ENCODE data around the gene MYRF.

MYRF gene

GRCh38 chr11:61810671-61811175, 58.3 kb downstream of the MYRF start:
- Histone ChIP-seq H3K4me3 (no peak overlapping the region), H3K27ac (no peak overlapping the region)

DNA sequence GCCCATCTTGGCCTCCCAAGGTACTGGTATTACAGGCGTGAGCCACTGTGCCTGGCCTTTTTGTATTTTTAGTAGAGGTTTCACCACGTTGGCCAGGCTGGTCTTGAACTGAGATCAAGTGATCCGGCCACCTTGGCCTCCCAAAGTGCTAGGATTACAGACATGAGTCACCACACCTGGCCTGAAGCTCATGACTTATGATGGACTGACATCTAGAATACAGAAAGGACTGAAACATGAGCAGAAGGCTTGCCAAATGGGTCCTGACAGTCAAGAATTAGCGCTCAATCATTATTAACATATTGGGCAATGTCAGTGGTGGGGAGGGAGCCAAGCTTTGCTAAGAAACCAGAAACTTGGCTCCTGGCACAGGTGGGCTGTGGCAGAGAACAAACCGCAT, 59.4 kb downstream of the MYRF start:
- no peak overlapping the region for H3K4me3 ChIP-seq
- no peak overlapping the region for H3K27ac ChIP-seq

DNA sequence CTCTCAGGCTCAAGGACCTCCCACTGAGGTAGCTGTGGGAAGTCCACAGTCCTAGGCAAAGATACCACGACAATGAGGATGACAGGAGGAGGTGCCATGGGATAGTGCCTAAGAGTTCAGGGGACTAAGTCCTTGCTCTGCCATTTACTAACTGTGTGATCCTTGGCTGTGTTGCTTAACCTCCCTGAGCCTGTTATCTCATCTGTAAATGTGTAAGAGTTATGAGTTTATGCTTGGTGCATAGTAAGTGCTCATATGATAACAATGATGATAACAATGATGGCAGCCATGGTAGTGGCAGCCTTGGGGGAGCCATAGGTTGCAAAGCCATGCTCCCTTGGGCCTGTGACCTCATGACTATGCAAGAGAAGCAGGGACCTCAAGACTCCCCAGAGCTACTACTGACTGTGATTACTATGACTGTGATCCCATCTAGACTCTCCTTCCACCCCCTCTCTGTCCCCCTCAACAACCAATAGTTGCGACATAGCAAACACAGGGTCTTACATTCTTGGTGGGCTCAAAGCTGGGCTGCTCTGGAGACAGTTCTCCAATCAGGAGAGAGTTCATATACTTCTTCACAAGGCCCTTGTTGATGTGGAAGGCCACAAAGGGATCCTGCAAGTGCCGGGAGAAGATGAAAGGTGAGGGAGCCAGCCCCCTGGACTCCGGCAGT, 60.4 kb downstream of the MYRF start:
- Histone ChIP-seq H3K4me3 (no peak overlapping the region), H3K27ac (no peak overlapping the region)

DNA sequence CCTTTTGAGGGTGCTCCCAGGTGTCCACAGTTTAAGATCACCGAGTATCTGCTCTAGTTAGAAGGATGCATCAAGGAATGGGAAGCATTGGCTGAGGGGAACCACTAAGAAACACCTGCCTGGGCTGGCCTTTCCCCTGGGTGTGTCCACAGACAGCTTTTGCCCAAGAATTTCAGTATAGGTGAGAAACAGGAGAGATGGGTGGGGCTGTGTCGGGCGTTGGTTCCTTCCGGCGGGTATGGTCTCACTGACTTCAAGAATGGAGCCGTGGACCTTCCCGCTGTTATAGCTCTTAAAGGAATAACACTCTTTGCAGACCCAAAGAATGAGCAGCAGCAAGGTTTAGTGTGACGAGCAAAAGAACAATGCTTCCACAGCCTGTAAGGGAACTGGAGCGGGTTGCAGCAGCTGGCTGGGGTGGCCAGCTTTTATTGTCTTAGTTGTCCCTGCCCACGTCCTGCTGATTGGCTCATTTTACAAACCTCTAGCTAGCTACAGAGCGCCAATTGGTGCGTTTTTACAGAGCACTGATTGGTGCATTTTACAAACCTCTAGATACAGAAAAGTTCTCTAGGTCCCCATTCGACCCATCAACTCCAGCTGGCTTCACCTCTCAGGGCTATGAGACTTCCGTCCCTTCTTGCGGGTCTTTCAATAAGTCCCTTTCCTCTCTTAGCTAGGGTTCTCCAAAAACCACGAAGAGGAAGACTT, 62.0 kb downstream of the MYRF start:
- Histone ChIP-seq H3K4me3 (peak overlapping the region; percentile 50 to 82 (median 53)), H3K27ac (peak overlapping the region in 19 of 21 experiments; percentile 27 to 96 (median 88))

GRCh38 chr11:61814958-61815789, 62.7 kb downstream of the MYRF start:
- H3K4me3 ChIP-seq: peak overlapping the region; percentile 50 to 82 (median 53)
- peak overlapping the region; percentile 10 to 96 (median 88) for H3K27ac ChIP-seq

GRCh38 chr11:61815790-61816735, 63.6 kb downstream of the MYRF start:
- H3K27ac ChIP-seq: peak overlapping the region; percentile 10 to 96 (median 88)
- peak overlapping the region; percentile 50 to 82 (median 53) for H3K4me3 ChIP-seq

GRCh38 chr11:61816736-61817455, 64.5 kb downstream of the MYRF start, which contains the start of gene FADS1:
TSS of gene FADS1 (minus strand) at chr11:61817003. CDS start at chr11:61816929, 74 bp downstream.
- H3K4me3 ChIP-seq: peak within 1 kb of the TSS; percentile 50 to 82 (median 53)
- H3K27ac ChIP-seq: peak within 1 kb of the TSS; percentile 10 to 96 (median 88)

GRCh38 chr11:61817471-61818202, 65.2 kb downstream of the MYRF start:
- Histone ChIP-seq H3K27ac (peak overlapping the region in 14 of 21 experiments; percentile 64 to 94 (median 88)), H3K4me3 (peak overlapping the region in 6 of 7 experiments; percentile 50 to 82 (median 56))

- peak overlapping the region in 3 of 21 experiments; percentile 41 to 50 (median 46) for H3K27ac ChIP-seq
Measured at GRCh38 chr11:61820174-61820573, 67.7 kb downstream of the MYRF start.

DNA sequence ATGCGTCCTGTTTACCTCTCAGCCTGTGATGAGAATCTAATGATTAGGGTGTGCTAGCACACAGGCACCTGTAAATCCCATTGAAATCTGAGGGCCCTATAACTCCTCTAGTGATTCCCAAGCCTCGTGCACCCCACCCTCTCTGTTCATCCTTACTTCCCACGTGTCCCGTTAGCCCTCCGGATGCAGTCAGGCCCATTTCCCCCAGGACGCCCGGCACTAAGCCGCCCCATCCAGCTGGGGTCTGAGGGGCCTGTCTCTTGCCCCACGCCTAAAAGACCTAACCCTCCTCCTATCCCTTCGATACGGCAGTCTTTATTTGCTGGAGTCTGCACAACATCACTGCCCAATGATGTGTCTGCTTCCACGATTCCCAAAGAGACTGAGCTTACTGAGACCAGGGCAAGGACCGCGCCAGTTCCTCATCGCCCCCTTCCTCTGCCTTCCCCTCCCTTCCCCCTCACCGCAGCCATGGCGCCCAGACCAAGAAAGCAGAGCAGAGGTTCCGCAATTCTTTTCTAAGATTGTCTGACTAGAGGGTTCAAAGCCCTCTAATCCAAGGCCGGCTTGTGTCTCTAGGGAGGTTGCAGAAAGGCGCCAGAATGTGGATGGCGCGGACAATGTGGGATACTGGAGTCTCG, 74.6 kb downstream of the MYRF start:
- Histone ChIP-seq H3K27ac (peak overlapping the region in 19 of 21 experiments; percentile 17 to 86 (median 73)), H3K4me3 (peak overlapping the region; percentile 29 to 67 (median 44))

More at GRCh38 chr11:61820174-61820573, 67.7 kb downstream of the MYRF start:
- no peak overlapping the region for H3K4me3 ChIP-seq

DNA sequence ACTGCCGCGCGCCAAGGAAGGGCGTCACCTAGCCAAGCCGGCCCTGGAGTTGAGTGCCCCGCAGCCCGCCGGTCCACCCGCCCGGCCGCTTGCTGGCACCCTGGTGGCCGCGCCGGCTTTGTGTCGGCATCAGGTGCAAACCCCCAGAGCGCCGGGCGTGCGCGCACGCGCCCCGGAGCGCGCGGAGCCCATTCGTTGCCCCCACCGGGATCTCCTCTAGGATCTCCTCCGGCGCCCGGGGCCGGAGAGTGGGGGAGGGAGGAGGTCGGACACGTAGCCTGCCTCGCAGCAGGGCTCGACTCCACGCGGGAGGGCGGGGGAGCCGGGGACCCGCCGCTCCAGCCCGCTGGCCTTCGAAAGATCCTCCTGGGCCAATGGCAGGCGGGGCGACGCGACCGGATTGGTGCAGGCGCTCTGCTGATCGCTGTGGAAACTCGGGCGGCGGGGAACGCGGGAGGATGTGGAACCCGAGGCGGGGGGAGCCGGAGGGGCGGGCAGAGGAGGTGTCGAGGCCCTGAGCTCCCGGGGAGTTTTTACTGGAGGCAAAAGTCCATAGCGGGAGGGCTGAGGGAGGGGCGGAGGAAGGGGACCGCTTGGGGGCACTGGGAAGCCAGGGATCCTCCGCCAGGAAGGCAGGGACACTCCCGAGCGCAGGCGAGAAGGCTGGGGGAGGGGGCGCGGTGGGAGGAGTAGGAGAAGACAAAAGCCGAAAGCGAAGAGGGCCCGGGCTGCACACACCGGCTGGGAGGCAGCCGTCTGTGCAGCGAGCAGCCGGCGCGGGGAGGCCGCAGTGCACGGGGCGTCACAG, 75.3 kb downstream of the MYRF start, which contains the start of gene FADS2:
TSS of gene FADS2 (plus strand) at position 730 of the 808 bp plus-strand sequence. CDS start 91 bp downstream, outside the sequence.
- H3K27ac ChIP-seq: peak within 1 kb of the TSS in 19 of 21 experiments; percentile 17 to 86 (median 73)

GRCh38 chr11:61828379-61828628, 75.9 kb downstream of the MYRF start:
- peak overlapping the region in 18 of 21 experiments; percentile 4 to 86 (median 62) for H3K27ac ChIP-seq
- peak overlapping the region; percentile 29 to 67 (median 44) for H3K4me3 ChIP-seq

More for the DNA sequence above, 75.3 kb downstream of the MYRF start, which contains the start of gene FADS2:
- H3K4me3 ChIP-seq: peak within 1 kb of the TSS; percentile 29 to 67 (median 44)

DNA sequence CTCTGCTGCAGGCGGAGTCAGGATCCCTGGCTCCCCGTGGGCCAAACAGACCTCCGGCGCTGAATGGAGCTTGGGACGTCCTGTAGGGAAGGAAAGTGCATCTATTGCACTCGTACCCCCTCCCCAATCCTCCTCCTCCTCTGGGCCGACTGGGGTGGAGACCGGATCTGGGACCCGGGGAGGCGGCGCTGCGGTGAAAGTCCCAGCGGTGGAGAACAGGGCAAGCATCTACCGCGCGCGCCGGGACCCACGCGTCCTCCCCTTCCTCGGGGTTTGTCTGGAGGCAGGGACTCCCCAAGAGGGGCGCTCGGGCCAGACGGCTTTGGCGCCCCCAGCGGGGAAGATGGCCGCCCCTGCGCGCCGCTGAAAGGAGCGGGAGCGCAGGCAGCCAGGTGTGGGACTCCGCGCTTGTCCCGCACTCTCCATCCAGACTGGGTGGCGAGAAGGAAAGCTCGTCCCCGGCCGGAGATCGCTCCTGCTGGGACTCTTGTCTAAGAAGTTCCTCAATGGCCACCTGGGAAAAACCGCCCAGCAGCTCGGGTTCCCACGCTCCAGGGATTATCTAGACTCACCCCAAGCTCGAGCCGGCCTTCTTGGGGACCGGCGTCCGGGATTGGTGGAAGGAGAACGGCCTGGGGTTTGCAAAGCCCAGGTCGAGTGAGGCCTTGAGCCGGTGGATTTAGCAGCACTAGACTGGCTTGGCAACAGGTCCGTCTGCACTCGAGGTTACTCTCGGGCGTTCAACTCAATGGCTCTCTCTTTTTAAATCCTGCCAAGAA, 76.4 kb downstream of the MYRF start:
- peak overlapping the region; percentile 29 to 67 (median 44) for H3K4me3 ChIP-seq
- H3K27ac ChIP-seq: peak overlapping the region in 16 of 21 experiments; percentile 4 to 80 (median 62)

GRCh38 chr11:61829806-61830205, 77.4 kb downstream of the MYRF start:
- H3K27ac ChIP-seq: peak overlapping the region in 1 of 21 experiments; percentile 4

More at GRCh38 chr11:61829806-61830205, 77.4 kb downstream of the MYRF start:
- no peak overlapping the region for H3K4me3 ChIP-seq
